HepG2 (cell line): ENCODE data around the gene PLPP3. TPM values are rescaled to one million over a fixed set of nuclear protein-coding genes. Genes with fewer than 3 reads are reported as not detected.
A peak's percentile ranks its signal among the peaks of the same experiment; 100 is the strongest.

Experiments
- CBFB ChIP-seq: sonication (generic); formaldehyde crosslinking; IDR thresholded peaks from 2 replicates; pipeline ENCODE4 v1.4.0; 2020; ENCODE audit warnings: missing genetic modification reagents
- ELF3 ChIP-seq: IDR thresholded peaks from 2 replicates; pipeline ENCODE4 v1.6.1; 2016; ENCODE audit warnings: missing genetic modification reagents, missing compliant biosample characterization
- EP300 ChIP-seq, 3 experiments: sonication (generic) in 1 of 3; formaldehyde crosslinking in 1 of 3; IDR thresholded peaks; 2 replicates each; pipeline versions ENCODE4 v1.5.1 to v1.6.1; 2011 to 2020; ENCODE audit warnings: low read depth in 2 of 3, low read length in 2 of 3, borderline replicate concordance in 1 of 3, improper control_type of control experiment in 1 of 3, mild to moderate bottlenecking in 1 of 3, missing genetic modification reagents in 1 of 3, moderate library complexity in 1 of 3
- HOXA5 ChIP-seq: sonication (generic); formaldehyde crosslinking; IDR thresholded peaks from 2 replicates; pipeline ENCODE4 v1.4.0; 2020; ENCODE audit warnings: missing genetic modification reagents
- IRF2 ChIP-seq: IDR thresholded peaks from 2 replicates; pipeline ENCODE4 v1.6.1; 2018; ENCODE audit warnings: missing genetic modification reagents, missing compliant biosample characterization
- JUN ChIP-seq: sonication (generic); formaldehyde crosslinking; IDR thresholded peaks from 2 replicates; pipeline ENCODE4 v1.4.0; 2020; ENCODE audit warnings: mild to moderate bottlenecking, missing genetic modification reagents
- KAT7 ChIP-seq: IDR thresholded peaks from 2 replicates; pipeline ENCODE4 v1.6.1; 2018; ENCODE audit warnings: borderline replicate concordance, missing compliant biosample characterization
- KLF6 ChIP-seq: IDR thresholded peaks from 2 replicates; pipeline ENCODE4 v1.8.0; 2016; ENCODE audit warnings: missing biosample characterization, missing genetic modification reagents
- MIXL1 ChIP-seq: IDR thresholded peaks from 2 replicates; pipeline ENCODE4 v1.6.1; 2016
- RORA ChIP-seq: sonication (generic); formaldehyde crosslinking; IDR thresholded peaks from 2 replicates; pipeline ENCODE4 v1.5.0; 2020; ENCODE audit warnings: mild to moderate bottlenecking, missing genetic modification reagents, moderate library complexity
- SETDB1 ChIP-seq: sonication (generic); formaldehyde crosslinking; IDR thresholded peaks from 2 replicates; pipeline ENCODE4 v1.5.1; 2020; ENCODE audit warnings: missing genetic modification reagents, mild to moderate bottlenecking, borderline replicate concordance
- SMAD3 ChIP-seq: sonication (generic); formaldehyde crosslinking; IDR thresholded peaks from 2 replicates; pipeline ENCODE4 v1.4.0; 2020; ENCODE audit warnings: missing genetic modification reagents
- SMAD9 ChIP-seq: sonication (generic); formaldehyde crosslinking; IDR thresholded peaks from 2 replicates; pipeline ENCODE4 v1.5.1; 2020; ENCODE audit warnings: mild to moderate bottlenecking, missing genetic modification reagents
- SOX5 ChIP-seq: IDR thresholded peaks from 2 replicates; pipeline ENCODE4 v1.6.1; 2016; ENCODE audit warnings: borderline replicate concordance
- ZBTB3 ChIP-seq: sonication (generic); formaldehyde crosslinking; IDR thresholded peaks from 2 replicates; pipeline ENCODE4 v1.4.0; 2020; ENCODE audit warnings: low read depth, mild to moderate bottlenecking, moderate library complexity, missing genetic modification reagents, borderline replicate concordance
- ZBTB38 ChIP-seq: sonication (generic); formaldehyde crosslinking; IDR thresholded peaks from 2 replicates; pipeline ENCODE4 v1.5.1; 2020; ENCODE audit warnings: mild to moderate bottlenecking, missing genetic modification reagents
- ZKSCAN1 ChIP-seq: fragments of 150-350 bp; IDR thresholded peaks from 2 replicates; pipeline ENCODE4 v1.6.1; 2014; ENCODE audit warnings: low read length
- ZNF354B ChIP-seq: sonication (generic); formaldehyde crosslinking; IDR thresholded peaks from 2 replicates; pipeline ENCODE4 v1.8.0; 2022; ENCODE audit warnings: mild to moderate bottlenecking, missing genetic modification reagents
- ZNF556 ChIP-seq: sonication (generic); formaldehyde crosslinking; IDR thresholded peaks from 2 replicates; pipeline ENCODE4 v1.4.0; 2020; ENCODE audit warnings: mild to moderate bottlenecking, missing genetic modification reagents, borderline replicate concordance
- ZNF644 ChIP-seq: IDR thresholded peaks from 2 replicates; pipeline ENCODE4 v1.6.1; 2016; ENCODE audit warnings: low read depth
- polyA plus RNA-seq, 8 experiments: library from polyadenylated mRNA; depleted of rRNA in 3 of 8; stranded (reverse) in 7 of 8; unstranded in 1 of 8; fragments of >200 nt; fragmentation: Illumina TruSeq in 4 of 8; extraction: Trizol in 4 of 8; gene quantifications; 2 replicates each; pipeline versions ENCODE4 v1.2.1 to v1.2.3, GENCODE V29; 2011 to 2016; ENCODE audit warnings: low read depth in 4 of 8, missing spikeins in 1 of 8, mixed read lengths in 1 of 8; ENCODE audit not compliant: insufficient read depth in 1 of 8
- total RNA-seq, 5 experiments: library from RNA; depleted of rRNA; stranded (reverse); fragments of >200 nt; fragmentation: Illumina TruSeq; extraction: Trizol; gene quantifications; 2 replicates each; pipeline ENCODE4 v1.2.3, GENCODE V29; 2016; ENCODE audit warnings: low read depth in 1 of 5
- TF ChIP-seq, protein P1 (sequence below): sonication (generic); formaldehyde crosslinking; IDR thresholded peaks from 2 replicates; pipeline ENCODE4 v1.9.0; 2021; ENCODE audit warnings: mild to moderate bottlenecking, missing genetic modification reagents
- TF ChIP-seq, protein P2 (sequence below): sonication (generic); formaldehyde crosslinking; IDR thresholded peaks from 2 replicates; pipeline ENCODE4 v1.4.0; 2020; ENCODE audit warnings: missing genetic modification reagents
- TF ChIP-seq, protein P3 (sequence below), 2 experiments: fragments of 450-650 bp in 1 of 2; sonication (generic) in 1 of 2; formaldehyde crosslinking; IDR thresholded peaks; 2 replicates each; pipeline versions ENCODE4 v1.5.0 to v1.8.0; 2020 to 2022; ENCODE audit warnings: mild to moderate bottlenecking in 1 of 2, missing genetic modification reagents in 1 of 2

PLPP3 gene
- total and polyA plus RNA-seq, 2 of the 13 experiments (the other 11 are each of a cell fraction or from before 2014, with no cell fraction given), result 49.7 to 65.8 TPM

DNA sequence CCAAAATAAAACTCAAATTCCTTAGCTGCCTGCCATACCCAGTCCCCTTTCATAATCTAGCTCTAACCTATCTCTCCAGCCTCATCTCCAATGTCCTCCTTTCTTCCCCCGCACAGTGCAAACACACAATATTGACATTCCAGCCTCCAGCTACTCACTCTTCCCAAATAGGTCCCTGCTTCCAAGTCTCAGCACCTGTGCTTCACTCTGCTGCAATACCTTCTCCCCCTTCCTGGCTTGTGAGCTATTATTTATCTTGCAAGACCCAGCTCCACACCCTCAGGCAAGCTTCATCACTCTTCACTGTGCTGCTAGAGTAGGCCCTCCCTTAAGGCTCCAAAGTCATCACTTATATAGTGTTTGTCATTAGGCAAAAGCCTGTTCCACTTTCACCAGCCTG, 9.7 kb downstream of the PLPP3 start (continued):
- TF ChIP-seq, protein P1, sequence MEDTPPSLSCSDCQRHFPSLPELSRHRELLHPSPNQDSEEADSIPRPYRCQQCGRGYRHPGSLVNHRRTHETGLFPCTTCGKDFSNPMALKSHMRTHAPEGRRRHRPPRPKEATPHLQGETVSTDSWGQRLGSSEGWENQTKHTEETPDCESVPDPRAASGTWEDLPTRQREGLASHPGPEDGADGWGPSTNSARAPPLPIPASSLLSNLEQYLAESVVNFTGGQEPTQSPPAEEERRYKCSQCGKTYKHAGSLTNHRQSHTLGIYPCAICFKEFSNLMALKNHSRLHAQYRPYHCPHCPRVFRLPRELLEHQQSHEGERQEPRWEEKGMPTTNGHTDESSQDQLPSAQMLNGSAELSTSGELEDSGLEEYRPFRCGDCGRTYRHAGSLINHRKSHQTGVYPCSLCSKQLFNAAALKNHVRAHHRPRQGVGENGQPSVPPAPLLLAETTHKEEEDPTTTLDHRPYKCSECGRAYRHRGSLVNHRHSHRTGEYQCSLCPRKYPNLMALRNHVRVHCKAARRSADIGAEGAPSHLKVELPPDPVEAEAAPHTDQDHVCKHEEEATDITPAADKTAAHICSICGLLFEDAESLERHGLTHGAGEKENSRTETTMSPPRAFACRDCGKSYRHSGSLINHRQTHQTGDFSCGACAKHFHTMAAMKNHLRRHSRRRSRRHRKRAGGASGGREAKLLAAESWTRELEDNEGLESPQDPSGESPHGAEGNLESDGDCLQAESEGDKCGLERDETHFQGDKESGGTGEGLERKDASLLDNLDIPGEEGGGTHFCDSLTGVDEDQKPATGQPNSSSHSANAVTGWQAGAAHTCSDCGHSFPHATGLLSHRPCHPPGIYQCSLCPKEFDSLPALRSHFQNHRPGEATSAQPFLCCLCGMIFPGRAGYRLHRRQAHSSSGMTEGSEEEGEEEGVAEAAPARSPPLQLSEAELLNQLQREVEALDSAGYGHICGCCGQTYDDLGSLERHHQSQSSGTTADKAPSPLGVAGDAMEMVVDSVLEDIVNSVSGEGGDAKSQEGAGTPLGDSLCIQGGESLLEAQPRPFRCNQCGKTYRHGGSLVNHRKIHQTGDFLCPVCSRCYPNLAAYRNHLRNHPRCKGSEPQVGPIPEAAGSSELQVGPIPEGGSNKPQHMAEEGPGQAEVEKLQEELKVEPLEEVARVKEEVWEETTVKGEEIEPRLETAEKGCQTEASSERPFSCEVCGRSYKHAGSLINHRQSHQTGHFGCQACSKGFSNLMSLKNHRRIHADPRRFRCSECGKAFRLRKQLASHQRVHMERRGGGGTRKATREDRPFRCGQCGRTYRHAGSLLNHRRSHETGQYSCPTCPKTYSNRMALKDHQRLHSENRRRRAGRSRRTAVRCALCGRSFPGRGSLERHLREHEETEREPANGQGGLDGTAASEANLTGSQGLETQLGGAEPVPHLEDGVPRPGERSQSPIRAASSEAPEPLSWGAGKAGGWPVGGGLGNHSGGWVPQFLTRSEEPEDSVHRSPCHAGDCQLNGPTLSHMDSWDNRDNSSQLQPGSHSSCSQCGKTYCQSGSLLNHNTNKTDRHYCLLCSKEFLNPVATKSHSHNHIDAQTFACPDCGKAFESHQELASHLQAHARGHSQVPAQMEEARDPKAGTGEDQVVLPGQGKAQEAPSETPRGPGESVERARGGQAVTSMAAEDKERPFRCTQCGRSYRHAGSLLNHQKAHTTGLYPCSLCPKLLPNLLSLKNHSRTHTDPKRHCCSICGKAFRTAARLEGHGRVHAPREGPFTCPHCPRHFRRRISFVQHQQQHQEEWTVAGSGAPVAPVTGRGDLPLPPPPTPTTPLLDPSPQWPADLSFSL, result 0 out of 2 replicates have a peak, but pooled peaks have one; percentile 24
- TF ChIP-seq RORA, result no peak
- TF ChIP-seq ZNF556 (CRISPR knock-in tag), result peak; percentile 56; the same call in 1 of the 2 replicates
- TF ChIP-seq ZNF354B (CRISPR knock-in tag), result no peak
- TF ChIP-seq KLF6 (CRISPR knock-in tag), result peak; percentile 88
- TF ChIP-seq, protein P2, sequence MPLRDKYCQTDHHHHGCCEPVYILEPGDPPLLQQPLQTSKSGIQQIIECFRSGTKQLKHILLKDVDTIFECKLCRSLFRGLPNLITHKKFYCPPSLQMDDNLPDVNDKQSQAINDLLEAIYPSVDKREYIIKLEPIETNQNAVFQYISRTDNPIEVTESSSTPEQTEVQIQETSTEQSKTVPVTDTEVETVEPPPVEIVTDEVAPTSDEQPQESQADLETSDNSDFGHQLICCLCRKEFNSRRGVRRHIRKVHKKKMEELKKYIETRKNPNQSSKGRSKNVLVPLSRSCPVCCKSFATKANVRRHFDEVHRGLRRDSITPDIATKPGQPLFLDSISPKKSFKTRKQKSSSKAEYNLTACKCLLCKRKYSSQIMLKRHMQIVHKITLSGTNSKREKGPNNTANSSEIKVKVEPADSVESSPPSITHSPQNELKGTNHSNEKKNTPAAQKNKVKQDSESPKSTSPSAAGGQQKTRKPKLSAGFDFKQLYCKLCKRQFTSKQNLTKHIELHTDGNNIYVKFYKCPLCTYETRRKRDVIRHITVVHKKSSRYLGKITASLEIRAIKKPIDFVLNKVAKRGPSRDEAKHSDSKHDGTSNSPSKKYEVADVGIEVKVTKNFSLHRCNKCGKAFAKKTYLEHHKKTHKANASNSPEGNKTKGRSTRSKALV, result no peak
- TF ChIP-seq SMAD3, result peak; percentile 92
- no peak for TF ChIP-seq ZBTB3 (CRISPR knock-in tag)
- 0 out of 2 replicates have a peak, but pooled peaks have one; percentile 35 for TF ChIP-seq JUN (CRISPR knock-in tag)
- peak in 1 of 2 experiments; percentile 92; a peak in 2 of 4 replicates for TF ChIP-seq EP300 (IDR thresholded peaks at IDR 0.05; ENCODE audit: low read depth in 2 of 2, low read length in 2 of 2)
- TF ChIP-seq EP300 (CRISPR knock-in tag; IDR thresholded peaks at IDR 0.05; ENCODE audit: borderline replicate concordance), result peak; percentile 90
- TF ChIP-seq HOXA5 (CRISPR knock-in tag), result peak; percentile 64; the same call in 1 of the 2 replicates
- 0 out of 2 replicates have a peak, but pooled peaks have one; percentile 78 for TF ChIP-seq MIXL1
- TF ChIP-seq, protein P3, sequence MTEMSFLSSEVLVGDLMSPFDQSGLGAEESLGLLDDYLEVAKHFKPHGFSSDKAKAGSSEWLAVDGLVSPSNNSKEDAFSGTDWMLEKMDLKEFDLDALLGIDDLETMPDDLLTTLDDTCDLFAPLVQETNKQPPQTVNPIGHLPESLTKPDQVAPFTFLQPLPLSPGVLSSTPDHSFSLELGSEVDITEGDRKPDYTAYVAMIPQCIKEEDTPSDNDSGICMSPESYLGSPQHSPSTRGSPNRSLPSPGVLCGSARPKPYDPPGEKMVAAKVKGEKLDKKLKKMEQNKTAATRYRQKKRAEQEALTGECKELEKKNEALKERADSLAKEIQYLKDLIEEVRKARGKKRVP (CRISPR knock-in tag; IDR thresholded peaks at IDR 0.05), result peak in 1 of 2 experiments; percentile 91; a peak in 2 of 4 replicates
- TF ChIP-seq CBFB (CRISPR knock-in tag), result 0 out of 2 replicates have a peak, but pooled peaks have one; percentile 52
- 0 out of 2 replicates have a peak, but pooled peaks have one; percentile 28 for TF ChIP-seq ZBTB38 (CRISPR knock-in tag)
- 0 out of 2 replicates have a peak, but pooled peaks have one; percentile 29 for TF ChIP-seq ZKSCAN1
- TF ChIP-seq ZNF644 (CRISPR knock-in tag), result peak; percentile 88
- TF ChIP-seq SOX5 (CRISPR knock-in tag), result peak; percentile 89
- TF ChIP-seq SMAD9, result no peak
- TF ChIP-seq KAT7, result peak; percentile 83; the same call in 1 of the 2 replicates
- TF ChIP-seq SETDB1, result no peak
- peak; percentile 79 for TF ChIP-seq ELF3 (CRISPR knock-in tag)
- peak; percentile 81; the same call in 1 of the 2 replicates for TF ChIP-seq IRF2 (CRISPR knock-in tag)
